Measurements from ENCODE around the gene GAK.

The GAK gene

DNA sequence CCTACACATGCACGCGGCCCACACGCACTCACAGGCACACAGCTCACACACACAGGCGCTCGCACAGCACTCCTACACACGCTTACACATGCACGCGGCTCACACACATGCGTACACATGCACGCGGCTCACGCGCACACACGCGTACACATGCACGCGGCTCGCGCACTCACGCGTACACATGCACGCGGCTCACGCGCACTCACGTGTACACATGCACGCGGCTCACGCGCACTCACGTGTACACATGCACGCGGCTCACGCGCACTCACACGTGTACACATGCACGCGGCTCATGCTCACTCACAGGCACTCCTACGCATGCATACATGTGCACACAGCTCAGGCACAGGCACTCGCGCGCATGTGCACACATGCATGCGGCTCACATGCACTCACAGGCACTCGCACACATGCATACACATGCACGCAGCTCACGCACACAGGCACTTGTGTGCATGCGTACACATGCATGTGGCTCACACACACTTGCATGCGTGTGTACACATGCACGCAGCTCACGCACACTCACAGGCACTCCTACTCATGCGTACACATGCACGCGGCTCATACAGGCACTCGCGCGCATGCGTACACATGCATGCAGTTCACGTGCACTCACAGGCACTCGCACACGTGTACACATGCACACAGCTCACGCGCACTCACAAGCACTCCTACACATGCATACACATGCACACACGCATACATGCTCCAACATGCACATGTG, 44.9 kb downstream of the GAK start:
- DNase-seq: no peak

DNA sequence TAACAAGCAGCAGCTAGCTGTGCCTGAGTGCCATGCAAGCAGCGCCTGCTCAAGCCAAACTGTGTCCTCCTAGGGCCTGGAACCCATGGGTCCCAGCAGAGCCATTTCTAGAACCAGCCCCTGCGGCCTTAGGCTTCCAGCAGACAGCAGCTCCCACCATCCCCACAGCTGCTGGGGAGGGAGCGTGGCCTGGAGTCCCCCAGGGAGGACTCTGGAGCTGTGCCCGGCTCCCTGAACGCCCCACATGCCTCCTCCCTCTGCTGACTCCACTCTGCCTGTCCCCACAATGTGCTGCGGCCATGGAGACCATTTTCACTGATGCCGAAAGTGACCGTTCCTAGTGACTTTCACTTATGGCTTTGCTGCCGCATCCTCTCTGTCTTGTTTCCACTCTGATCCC, 45.9 kb downstream of the GAK start:
- no peak for DNase-seq

DNA sequence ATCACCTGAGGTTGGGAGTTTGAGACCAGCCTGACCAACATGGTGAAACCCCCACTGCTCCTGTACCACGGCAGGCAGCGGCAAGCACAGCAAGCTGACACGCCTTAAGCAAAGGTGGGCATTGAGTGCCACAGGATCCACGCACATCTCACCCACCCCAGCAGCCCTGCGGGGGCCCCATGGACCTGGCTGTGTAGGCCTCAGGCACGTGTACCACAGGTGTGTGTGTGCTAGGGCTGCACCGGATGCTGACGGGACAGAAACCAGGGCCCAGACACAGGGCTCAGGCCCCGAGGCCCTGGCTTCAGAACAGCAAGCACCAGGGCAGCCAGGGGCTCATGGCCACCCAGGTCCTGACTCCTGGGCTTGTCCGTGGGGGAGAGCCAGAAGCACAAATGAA, 46.8 kb downstream of the GAK start:
- no peak for DNase-seq

- no peak for DNase-seq
Observed at GRCh38 chr4:884896-885295, 47.2 kb downstream of the GAK start.

- DNase-seq: no peak
Observed at GRCh38 chr4:884259-884658, 47.9 kb downstream of the GAK start.

GRCh38 chr4:883377-884095, 48.6 kb downstream of the GAK start:
- DNase-seq: no peak

DNA sequence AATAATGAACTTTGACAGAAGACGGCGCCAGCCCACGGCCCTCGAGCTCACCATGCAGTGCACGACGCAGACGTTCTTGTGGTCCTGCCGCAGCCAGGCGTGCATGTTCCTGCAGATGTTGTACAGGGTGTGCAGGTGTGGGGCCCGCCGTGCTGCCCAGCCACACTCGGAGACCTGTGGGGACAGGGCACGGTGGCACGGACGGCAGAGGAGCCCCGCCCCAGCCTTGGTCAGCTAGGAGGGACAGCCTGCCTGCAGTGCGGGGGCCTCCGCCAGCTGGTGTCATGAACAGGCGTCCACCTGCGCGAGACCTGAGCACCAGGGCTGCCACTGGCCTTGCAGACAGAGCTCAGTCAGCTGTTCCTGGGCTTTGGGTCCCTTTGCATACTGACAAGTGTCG, 49.5 kb downstream of the GAK start:
- no peak for DNase-seq

GRCh38 chr4:881709-882108, 50.4 kb downstream of the GAK start:
- DNase-seq: no peak

- DNase-seq: no peak
Observed at GRCh38 chr4:880684-881405, 51.3 kb downstream of the GAK start.

DNA sequence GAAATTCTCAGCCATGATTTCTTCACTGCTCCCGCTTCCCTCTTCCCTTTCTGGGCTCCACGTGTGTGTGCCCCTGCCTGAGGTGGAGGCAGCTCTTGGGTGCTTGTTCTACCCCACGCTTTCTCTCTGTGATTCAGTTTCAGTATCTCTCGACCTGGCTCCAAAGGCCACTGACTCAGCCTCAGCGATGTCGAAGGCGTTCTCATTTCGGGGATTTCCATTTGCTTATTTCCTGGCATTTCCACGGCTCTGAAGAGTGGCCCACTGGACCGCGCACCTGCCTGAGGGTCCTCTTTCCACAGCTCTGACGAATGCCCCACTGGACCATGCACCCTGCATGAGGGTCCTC, 52.4 kb downstream of the GAK start:
- DNase-seq: no peak

DNA sequence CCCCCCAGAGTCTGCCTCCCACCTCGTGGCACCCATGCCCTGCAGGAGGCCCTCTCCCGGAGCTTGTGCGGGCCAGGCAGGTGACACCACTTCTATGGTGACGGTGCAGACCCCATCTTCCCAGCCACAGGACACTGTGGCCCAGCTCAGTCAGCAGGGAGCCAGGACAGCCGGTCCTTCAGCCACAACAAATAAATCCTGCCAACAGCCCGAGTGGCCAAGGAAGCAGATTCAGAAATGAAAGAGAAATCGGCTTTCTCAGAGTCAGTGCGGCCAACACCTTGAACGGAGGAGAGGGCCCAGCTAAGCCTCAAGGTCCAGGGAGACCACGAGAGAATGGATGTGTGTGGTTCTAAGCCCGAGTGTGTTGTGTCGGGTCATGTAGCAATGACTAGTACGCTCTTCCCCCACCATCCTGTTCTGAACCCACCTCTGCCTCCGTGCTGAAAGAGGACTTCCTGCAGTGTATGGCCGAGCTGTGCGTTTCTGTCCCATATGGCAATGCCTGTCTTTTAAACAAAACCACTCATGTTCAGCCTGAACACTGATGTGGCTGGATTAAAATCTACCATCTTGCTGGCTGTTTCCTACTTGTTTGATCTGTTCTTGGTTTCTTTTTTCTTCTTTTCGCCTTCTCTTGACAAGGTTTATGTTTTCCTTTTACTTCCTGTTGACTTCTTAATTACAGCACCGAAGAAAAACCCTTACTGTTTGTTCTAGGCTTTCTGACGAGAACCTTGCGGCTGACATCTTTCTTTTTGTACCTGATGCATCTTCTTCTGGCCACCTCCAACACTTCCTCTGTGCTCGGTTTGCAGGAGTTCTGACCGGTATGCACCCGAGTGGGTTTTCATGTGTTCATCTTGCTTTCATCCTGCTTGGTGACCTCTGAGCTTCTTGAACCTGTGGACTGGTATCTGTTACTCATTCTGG, 53.1 kb downstream of the GAK start:
- no peak for DNase-seq

- no peak for DNase-seq
Observed at GRCh38 chr4:877502-877901, 54.6 kb downstream of the GAK start.

- DNase-seq: peak; percentile 36
Observed at GRCh38 chr4:876780-877179, 55.3 kb downstream of the GAK start.

DNA sequence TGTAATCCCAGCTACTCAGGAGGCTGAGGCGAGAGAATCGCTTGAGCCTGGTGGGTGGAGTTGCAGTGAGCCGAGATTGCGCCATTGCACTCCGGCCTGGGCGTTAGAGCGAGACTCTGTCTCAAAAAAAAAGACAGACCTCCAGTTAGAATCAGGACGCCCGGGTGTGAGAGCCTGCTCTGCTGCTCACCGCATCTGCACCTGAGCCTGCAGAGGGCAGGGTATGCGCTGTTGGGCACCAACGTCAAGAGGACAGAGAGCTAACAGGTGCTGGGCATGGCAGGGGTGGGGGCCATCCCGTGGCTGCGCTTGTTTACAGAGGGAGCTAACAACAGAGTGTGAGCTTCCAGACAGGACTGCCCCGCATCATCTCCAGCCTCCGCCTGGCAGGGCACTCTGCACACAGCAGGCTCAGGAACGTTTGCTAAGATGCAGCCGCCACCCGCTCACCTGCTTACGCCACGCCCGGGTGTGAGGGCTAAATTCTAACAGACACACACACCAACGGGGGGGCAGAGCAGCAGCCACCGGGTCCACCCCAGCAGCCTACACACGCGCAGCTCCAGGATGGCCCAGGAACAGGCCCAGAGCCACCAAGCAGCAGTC, 56.2 kb downstream of the GAK start:
- DNase-seq: no peak

- DNase-seq: no peak
Observed at GRCh38 chr4:874971-875817, 56.9 kb downstream of the GAK start.

DNA sequence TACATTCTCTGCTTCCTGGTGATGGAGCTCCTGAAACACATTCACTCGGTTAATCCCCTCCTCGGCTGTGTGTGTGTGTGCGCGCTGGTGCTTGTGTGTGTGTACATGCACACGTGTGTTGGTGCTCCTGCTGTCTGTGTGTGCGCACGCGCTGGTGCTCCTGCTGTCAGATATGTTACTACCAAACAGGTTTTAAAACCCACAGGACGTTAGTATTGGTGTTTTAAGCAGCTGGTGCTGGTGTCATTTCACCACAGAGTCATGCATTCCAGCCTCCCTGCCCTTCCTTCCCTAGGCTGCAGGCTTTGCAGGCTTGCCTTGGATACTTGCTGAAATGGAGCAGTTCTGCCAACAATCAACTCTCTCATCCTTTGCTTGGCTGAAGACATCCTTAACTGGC, 58.1 kb downstream of the GAK start:
- no peak for DNase-seq

DNA sequence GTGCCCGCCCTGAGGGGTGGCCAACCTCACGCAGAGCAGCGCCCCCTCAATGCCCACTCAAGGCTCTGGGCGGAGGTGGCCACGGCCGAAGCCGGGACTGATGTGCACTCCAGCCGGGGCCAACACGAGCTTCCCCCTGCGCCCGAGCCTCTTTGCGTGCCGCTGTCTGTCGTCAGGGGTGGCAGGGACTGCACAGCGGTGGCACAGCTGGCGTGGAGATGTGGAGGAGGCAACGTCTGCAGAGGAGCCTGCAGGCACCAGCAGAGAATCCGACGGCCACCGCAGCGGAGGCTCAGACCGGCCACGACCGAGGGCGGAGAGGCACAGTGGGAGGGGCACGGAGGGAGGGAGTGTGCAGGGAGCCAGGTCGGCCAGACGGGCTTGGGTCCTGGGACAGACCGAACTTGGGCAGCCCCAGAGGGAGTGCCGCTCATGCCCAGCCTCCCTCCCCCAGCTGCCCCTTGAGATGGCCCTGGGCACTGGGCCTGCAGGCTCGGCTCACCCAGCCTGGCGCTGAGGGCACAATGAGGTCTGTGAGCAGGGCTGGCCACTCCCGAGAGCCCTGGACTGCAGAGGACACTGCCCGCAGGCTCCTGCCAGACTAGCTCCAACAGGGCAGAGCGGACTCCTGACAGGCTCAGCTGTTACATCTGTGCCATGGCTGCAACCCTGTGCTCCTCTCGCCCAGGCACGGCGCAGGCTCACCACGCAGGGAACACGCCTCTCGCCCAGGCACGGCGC, 59.7 kb downstream of the GAK start:
- DNase-seq: no peak

DNA sequence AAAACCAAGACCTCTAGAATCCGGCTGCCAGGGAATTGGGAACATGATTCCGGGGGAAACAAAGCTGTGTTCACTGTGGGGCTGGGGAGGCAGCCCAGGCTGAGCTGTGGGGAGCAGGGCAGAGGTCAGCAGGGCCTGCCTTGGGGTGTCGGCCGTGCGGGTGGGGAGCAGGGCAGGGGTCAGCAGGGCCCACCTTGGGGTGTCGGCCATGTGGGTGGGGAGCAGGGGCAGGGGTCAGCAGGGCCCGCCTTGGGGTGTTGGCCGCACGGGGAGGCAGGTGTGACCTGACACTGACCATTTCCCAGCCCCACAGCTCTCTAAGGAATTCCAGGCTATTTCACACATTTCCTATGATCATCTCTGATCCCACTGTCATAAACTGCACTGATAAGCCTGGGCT, 60.6 kb downstream of the GAK start:
- DNase-seq: no peak

DNA sequence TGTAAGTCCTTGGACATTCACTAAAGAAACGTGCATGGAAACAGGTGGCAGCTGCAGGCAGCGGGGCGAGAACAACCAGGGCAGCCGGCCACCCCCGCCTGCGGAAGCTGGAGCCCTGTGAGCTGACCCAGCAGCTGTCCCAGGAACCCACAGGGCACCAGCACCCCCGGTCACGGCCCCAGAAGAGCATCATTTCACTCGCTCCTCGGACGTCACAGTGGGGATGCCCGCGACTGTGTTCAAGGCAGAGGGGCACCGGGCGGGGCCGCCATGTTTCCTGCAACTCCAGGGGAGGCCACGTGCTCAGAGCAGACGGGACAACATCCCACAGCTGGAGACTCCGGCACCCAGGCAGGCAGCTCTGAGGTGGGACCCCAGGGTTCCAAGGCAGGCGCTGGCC, 61.2 kb downstream of the GAK start:
- no peak for DNase-seq

DNA sequence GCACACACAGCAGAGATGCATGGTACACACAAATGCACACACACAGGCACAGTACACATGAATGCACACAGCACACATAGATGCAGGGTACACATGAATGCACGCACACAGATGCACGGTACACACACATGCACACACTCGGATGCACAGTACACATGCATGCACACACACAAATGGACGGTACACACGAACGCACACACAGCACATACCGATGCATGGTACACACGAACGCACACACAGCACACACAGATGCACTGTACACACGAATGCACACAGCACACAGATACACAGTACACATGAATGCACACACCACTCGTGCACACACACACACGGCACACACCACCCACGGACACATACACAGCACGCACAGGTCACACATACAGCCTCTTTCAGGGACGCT, 62.3 kb downstream of the GAK start:
- no peak for DNase-seq

GRCh38 chr4:868421-868820, 63.7 kb downstream of the GAK start:
- no peak for DNase-seq

All from DMS53 (cell line).